ENCODE measurements around the gene COMMD4.
A peak's percentile ranks its signal among the peaks of the same experiment; 100 is the strongest.
"Not testable (repeated sequence)": the region's sequence is repeated elsewhere in the genome, so short reads cannot be mapped to it uniquely, and the experiment has no call there.

The COMMD4 gene

GRCh38 chr15:75333654-75334419 is 2.0 kb upstream of the COMMD4 start:
- not testable (repeated sequence) for DNase-seq

GRCh38 chr15:75335313-75335704 is 554 bp upstream of the COMMD4 start:
- DNase-seq, result no peak

DNA sequence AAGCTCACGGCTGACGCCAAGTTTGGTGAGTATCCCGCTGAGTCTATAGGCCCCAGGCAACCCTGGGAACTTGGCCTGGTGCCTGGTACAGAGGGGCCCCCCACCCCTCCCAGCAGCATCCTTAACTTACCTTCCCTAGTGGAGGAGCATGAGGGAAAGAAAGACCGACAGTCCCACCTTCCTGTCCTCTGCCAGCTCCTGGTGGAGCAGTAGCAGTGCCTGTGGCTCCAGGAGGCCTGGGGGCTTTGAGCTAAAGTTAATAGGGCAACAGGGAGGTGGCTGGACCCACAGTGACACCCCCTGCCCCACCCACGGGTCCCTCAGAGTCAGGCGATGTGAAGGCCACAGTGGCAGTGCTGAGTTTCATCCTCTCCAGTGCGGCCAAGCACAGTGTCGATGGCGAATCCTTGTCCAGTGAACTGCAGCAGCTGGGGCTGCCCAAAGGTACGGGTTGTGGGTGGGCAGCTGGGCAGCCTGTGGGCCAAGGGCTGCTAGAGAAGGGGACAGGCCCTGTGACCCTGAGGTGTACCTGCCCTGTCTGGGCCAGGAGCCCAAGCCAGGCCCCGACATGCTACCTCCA is 2.9 kb downstream of the COMMD4 start:
- DNase-seq, result no peak

DNA sequence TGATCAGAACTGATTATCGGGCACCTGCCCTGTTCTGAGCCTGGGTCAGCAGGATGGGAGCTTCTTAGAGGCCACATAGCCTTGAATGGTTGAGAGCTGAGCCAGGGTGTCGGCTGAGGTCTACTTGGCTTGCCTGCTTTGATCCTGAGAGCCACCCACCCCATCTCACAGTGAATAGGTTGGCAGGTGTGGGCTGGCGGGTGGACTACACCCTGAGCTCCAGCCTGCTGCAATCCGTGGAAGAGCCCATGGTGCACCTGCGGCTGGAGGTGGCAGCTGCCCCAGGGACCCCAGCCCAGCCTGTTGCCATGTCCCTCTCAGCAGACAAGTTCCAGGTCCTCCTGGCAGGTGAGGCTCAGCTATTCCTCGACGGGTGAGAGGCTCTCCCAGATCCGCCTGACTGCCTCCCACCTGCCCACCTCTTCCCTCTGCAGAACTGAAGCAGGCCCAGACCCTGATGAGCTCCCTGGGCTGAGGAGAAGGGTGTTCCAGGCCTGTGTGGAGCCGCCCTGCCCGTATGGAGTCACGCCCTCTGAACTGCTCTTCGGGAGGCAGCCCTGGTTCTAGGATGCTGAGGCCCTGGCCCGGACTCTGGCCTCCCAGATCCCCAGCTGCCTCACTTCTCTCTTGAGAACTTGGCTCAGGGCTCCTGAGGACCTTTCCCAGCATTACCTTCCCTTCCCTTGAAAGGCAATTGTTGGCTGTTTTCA is 3.8 kb downstream of the COMMD4 start:
- no peak for DNase-seq

- DNase-seq, result no peak
Measured at GRCh38 chr15:75342221-75342620, 6.4 kb downstream of the COMMD4 start.

GRCh38 chr15:75343953-75344352 is 8.1 kb downstream of the COMMD4 start:
- not testable (repeated sequence) for DNase-seq

GRCh38 chr15:75346796-75347221 is 10.9 kb downstream of the COMMD4 start, which contains the start of gene NEIL1:
TSS of gene NEIL1 (plus strand) at chr15:75347039. CDS start at chr15:75348906, 1,867 bp downstream.
- DNase-seq, result no peak

GRCh38 chr15:75347222-75348033 is 11.6 kb downstream of the COMMD4 start:
- DNase-seq, result peak; percentile 24 to 72 (median 56)

GRCh38 chr15:75348034-75348561 is 12.2 kb downstream of the COMMD4 start:
- peak in 1 of 6 experiments; percentile 9 for DNase-seq

DNA sequence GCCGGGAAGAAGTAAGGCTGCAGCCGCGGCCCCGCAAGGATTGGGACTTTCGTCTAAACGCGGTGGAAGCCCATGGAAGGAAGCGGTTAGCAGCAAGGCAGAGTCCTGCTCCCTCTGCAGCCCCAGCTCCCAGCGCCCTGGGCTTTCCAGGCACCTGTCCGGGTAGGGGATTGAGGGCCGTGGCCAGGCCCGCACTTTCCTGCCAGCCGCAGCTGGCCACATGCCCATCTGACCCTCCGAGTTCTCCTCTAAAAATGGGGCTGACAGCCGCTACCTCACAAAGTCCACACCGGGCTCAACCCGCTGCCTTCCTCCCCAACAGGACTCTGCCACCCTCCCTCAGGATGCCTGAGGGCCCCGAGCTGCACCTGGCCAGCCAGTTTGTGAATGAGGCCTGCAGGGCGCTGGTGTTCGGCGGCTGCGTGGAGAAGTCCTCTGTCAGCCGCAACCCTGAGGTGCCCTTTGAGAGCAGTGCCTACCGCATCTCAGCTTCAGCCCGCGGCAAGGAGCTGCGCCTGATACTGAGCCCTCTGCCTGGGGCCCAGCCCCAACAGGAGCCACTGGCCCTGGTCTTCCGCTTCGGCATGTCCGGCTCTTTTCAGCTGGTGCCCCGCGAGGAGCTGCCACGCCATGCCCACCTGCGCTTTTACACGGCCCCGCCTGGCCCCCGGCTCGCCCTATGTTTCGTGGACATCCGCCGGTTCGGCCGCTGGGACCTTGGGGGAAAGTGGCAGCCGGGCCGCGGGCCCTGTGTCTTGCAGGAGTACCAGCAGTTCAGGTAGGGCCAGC is 12.9 kb downstream of the COMMD4 start:
- peak in 2 of 6 experiments; percentile 17 to 35 for DNase-seq

DNA sequence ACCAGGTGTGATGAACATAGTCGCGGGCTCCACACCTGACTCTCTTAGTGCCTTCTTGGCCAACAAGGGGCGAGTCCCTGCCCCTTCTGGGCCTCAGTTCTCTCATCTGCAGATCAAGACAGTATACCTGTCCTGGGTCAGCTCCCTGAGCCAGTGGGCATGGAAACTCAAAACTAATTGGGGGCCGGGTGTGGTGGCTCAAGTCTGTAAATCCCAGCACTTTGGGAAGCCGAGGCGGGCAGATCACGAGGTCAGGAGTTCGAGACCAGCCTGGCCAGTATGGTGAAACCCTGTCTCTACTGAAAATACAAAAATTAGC is 13.4 kb downstream of the COMMD4 start:
- DNase-seq, result not testable (repeated sequence)

GRCh38 chr15:75349851-75350588 is 14.2 kb downstream of the COMMD4 start:
- peak; percentile 28 to 89 (median 68) for DNase-seq

GRCh38 chr15:75350601-75351361 is 14.9 kb downstream of the COMMD4 start:
- peak in 2 of 6 experiments; percentile 24 to 49 for DNase-seq

GRCh38 chr15:75352186-75353080 is 16.6 kb downstream of the COMMD4 start:
- DNase-seq, result no peak

- no peak for DNase-seq
Measured at GRCh38 chr15:75353604-75354003, 17.7 kb downstream of the COMMD4 start.

DNA sequence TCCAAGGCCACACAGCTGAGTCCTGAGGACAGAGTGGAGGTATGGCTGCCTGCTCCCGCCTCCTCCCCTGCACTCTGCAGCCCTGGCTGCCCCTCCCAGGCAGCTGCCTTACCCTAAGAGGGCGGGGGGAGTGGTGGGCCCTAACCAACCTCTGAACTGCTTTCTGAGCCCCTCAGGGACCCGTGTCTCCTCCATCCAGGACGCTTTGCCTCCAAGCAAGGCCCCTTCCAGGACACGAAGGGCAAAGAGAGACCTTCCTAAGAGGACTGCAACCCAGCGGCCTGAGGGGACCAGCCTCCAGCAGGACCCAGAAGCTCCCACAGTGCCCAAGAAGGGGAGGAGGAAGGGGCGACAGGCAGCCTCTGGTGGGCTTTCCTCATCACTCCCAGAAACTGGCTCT is 18.6 kb downstream of the COMMD4 start:
- no peak for DNase-seq

GRCh38 chr15:75355369-75355768 is 19.5 kb downstream of the COMMD4 start:
- DNase-seq, result no peak

- DNase-seq, result no peak
Measured at GRCh38 chr15:75356006-75356405, 20.1 kb downstream of the COMMD4 start.

- no peak for DNase-seq
Measured at GRCh38 chr15:75356517-75356916, 20.7 kb downstream of the COMMD4 start.
